Gastrocnemius medialis (tissue), 4 donors: Measurements from ENCODE around the gene AEBP1. TPM values are rescaled to one million over a fixed set of nuclear protein-coding genes. Genes with fewer than 3 reads are reported as not detected.

ENCODE experiments used
- ATAC-seq, 2 donors: fragments of 150-250 bp; one replicate each; pipeline ENCODE4 v1.9.1; 2016
- DNase-seq, 2 donors: peaks; one replicate each; pipeline ENCODE4 v3.0.0-alpha.2; 2019
- H3K27ac ChIP-seq, 4 donors: fragments of 200-600 bp; sonication (generic); 1 replicate in 1 of 4; 2 replicates in 3 of 4; pipeline ENCODE4 v1.5.1; 2016 to 2018; ENCODE audit warnings: mild to moderate bottlenecking in 2 of 4, moderate library complexity in 1 of 4
- H3K27me3 ChIP-seq, 3 donors: fragments of 200-600 bp; sonication (generic) in 2 of 3; 1 replicate in 1 of 3; 2 replicates in 2 of 3; pipeline versions ENCODE4 v1.5.1 to v1.6.0; 2016 to 2019; ENCODE audit warnings: mild to moderate bottlenecking in 1 of 3, moderate library complexity in 1 of 3
- H3K36me3 ChIP-seq, 2 donors: fragments of 200-600 bp; sonication (generic) in 1 of 2; one replicate each; pipeline ENCODE4 v1.5.1; 2017 to 2018
- H3K4me1 ChIP-seq, 2 donors: fragments of 200-600 bp; sonication (generic) in 1 of 2; one replicate each; pipeline ENCODE4 v1.5.1; 2016 to 2017; ENCODE audit warnings: mild to moderate bottlenecking in 2 of 2
- H3K4me3 ChIP-seq, 4 donors: fragments of 200-600 bp; sonication (generic) in 3 of 4; 1 replicate in 1 of 4; 2 replicates in 3 of 4; pipeline ENCODE4 v1.5.1; 2016 to 2019; ENCODE audit warnings: mild to moderate bottlenecking in 2 of 4
- H3K9me3 ChIP-seq, 3 donors: fragments of 200-600 bp; sonication (generic) in 2 of 3; 1 replicate in 1 of 3; 2 replicates in 2 of 3; pipeline ENCODE4 v1.5.1; 2016 to 2019
- CTCF ChIP-seq, 5 experiments: fragments of 450-650 bp in 3 of 5; fragments of 200-600 bp in 2 of 5; sonication (generic) in 2 of 5; IDR thresholded peaks in 4 of 5; conservative IDR thresholded peaks in 1 of 5; 1 replicate in 4 of 5; 2 replicates in 1 of 5; pipeline ENCODE4 v1.5.1; 2016 to 2019; ENCODE audit warnings: antibody characterized with exemption in 5 of 5, mild to moderate bottlenecking in 3 of 5, moderate library complexity in 3 of 5
- POLR2A ChIP-seq, 2 donors: fragments of 450-650 bp; IDR thresholded peaks; one replicate each; pipeline ENCODE4 v1.6.1; 2017; ENCODE audit warnings: antibody characterized with exemption in 2 of 2, mild to moderate bottlenecking in 2 of 2, moderate library complexity in 2 of 2
- in situ Hi-C, 4 donors: fragments of 200-750 bp; cut with MboI; loops; one replicate each; pipeline versions ENCODE4 v1.15.0 to v1.8.0; 2017; ENCODE audit warnings: low sequenced_read_pairs in 4 of 4
- intact Hi-C: fragments of 100-400 bp; cut with DNase I; formaldehyde crosslinking; loops from one replicate; pipeline ENCODE4 v1.15.1; 2023; ENCODE audit warnings: low total_unique reads
- total RNA-seq, 4 donors: library from RNA; depleted of rRNA; stranded (reverse); fragments of >200 nt; gene quantifications; one replicate each; pipeline versions ENCODE4 v1.1.0 to v1.2.3, GENCODE V29; 2016

AEBP1 gene
- total RNA-seq, 4 donors from 2014 or later: 5.8 to 23.6 (median 15.9) TPM

DNA sequence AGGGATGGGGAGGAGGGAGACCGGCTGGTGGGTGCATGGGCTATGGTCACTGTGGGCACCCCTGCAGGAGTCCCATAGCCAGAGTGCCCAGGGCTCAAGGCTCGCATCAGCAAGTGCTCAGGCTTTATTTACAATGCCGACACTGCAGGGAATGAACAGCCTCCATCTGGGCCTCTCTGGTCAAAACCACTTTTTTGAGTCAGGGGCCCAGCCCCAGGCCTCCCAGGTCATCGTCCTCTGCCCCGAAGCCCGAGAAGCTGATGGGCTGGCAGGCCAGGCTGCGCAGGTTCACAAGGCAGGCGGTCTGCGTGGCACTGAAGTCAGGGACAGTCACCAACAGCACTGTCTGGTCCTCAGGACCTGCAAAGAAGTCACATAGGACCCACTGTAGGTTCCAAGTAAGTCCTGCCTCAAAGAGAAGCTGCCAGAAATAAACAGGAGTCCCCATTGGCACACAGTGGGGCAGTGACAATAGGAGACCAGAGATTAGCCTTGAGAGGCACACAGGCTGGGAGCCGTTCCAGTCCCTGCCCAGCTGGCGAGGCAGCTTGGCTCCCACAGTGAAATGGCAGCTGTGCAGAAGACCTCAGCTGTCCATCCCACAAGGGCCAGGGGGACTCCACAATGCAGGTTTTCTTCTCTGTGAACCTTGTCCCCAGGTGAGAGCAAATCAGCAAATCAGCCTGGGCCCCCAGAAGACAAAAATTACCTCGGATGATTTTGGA lies 10.6 kb downstream of the AEBP1 start:
- ATAC-seq (peak; percentile 78 to 93), DNase-seq (peak; percentile 44 to 81)
- Histone ChIP-seq H3K4me1 (peaks cover 23 to 24% of the 10 kb centered on the region in 2 donors), H3K9me3 (no peaks in the 10 kb centered on the region), H3K4me3 (no peak overlapping the region), H3K36me3 (peaks cover 0 to 17% of the 10 kb centered on the region in 2 donors), H3K27me3 (no peaks in the 10 kb centered on the region), H3K27ac (peak overlapping the region; percentile 45 to 62 (median 55))
- TF ChIP-seq CTCF (IDR thresholded peaks at IDR 0.05 in 4 of 5, conservative IDR thresholded peaks at IDR 0.05 in 1 of 5): no peak
- TF ChIP-seq POLR2A (IDR thresholded peaks at IDR 0.05): no peak
- intact Hi-C loops: no loop called here
- in situ Hi-C loops: no loop called here

DNA sequence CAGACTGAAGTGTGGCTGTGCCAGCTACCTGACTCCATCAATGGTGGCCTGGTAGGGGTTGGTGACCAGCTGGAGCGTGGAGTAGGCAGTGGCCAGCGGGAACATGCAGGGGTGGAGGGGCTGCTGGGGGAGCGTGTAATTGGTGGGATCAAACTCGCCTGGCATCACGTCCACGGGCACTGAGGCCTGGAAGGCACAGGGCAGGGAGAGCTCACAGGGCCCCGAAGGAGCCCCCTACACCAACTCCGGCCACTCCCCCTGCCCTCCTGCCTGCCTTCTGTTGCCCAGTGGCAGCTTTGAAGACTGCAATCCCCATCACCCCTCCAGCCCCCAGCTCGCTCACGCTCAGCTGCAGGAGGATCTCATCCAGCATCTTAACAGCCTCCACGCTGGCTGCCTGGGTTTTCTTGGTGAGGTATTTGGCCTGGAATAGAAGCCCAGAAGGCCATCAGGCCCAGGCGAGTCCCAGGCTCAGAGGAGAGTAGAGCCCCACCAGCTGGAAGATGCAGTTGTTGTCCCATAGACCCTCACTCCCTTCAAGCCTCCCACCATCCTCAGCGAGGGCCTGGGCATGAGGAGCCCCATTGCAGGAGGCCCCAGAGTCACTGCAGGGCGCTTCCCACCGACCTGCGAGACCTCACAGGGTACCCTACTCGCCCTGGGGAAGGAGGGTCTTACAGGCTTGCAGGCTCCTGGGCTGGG lies 12.1 kb downstream of the AEBP1 start:
- Histone ChIP-seq H3K27ac (no peak overlapping the region), H3K9me3 (no peaks in the 10 kb centered on the region), H3K4me1 (peaks cover 23 to 30% of the 10 kb centered on the region in 2 donors), H3K27me3 (no peaks in the 10 kb centered on the region), H3K36me3 (peaks cover 0 to 29% of the 10 kb centered on the region in 2 donors), H3K4me3 (no peak overlapping the region)
- TF ChIP-seq POLR2A (IDR thresholded peaks at IDR 0.05) (no peak), CTCF (IDR thresholded peaks at IDR 0.05 in 4 of 5, conservative IDR thresholded peaks at IDR 0.05 in 1 of 5) (no peak)
- DNase-seq: no peak
- intact Hi-C loops: no loop called here
- no peak for ATAC-seq
- in situ Hi-C loops: no loop called here

DNA sequence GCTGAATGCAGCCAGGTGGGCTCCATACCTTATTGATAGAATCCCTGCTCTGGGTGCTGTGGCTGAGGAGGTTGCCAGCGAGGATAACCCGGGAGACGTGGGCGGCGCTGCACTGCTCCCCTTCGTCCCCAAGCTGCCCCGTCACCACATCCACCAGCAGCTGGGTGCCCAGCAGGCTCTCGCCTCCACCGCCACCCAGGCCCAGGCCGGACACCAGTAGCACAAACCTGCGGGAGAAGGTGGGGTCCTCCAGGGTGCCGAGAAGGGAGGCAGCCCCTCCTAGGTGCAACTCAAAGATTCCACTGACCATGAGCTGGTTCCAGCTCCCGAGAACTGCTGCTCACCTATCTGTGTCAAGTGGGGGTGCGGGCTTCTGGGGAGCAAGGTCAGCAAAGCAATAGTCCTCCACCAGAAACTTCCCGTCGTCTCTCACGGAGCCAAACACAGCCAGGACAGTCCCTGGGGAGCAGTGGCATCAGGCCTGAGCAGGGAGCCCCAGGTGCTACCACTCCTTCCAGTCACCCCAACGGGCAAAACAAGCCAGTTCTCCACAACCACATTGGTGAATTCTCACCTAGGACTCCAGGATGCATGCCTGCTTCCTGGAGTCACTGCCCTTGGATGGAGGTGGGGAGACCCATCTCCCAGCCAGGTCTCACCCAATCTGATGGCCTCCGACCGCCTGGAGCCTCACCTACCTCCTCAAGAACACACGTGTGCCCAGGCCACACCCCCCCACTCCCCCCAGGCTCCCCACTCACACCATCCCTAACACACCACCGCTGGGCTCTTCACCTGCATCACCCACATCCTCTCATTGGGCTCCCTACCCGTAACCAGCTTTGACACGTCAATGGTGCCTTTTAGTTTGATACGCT lies 12.9 kb downstream of the AEBP1 start:
- no peak for ATAC-seq
- Histone ChIP-seq H3K36me3 (peaks cover 0 to 29% of the 10 kb centered on the region in 2 donors), H3K27me3 (no peaks in the 10 kb centered on the region), H3K9me3 (no peaks in the 10 kb centered on the region), H3K4me3 (no peak overlapping the region), H3K27ac (no peak overlapping the region), H3K4me1 (peaks cover 28 to 37% of the 10 kb centered on the region in 2 donors)
- intact Hi-C loops (no loop called here), in situ Hi-C loops (no loop called here)
- no peak for DNase-seq
- no peak for TF ChIP-seq CTCF (IDR thresholded peaks at IDR 0.05 in 4 of 5, conservative IDR thresholded peaks at IDR 0.05 in 1 of 5)

DNA sequence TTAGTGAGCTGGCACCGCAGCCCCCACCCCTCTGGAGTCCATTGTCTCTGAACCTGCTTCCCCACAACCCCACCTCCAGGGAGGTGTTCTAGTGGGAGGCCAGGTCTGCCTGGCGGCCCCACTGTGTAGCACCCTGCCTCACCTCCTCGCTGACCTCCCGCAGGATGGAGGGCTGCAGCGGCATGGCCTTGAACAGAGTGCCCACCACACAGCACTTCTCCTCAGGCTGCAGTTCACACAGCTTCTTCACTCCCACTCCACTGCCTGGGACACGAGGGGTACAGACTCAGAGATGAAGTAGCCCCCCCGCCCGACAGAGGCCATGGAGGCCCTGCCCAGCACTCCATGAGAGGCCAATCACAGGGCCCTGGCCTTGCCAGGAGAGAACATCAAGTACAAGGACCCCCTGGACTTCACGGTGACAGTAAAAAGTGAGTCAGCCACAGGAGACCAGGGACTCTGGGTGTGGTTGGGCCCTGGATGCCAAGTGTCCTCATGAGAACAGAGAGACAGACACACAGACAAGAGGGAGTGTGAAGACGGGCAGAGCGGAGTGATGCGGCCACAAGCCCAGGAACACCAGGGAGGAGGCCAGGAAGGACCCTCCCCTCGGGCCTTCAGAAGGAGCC lies 13.8 kb downstream of the AEBP1 start:
- H3K4me1 ChIP-seq: peaks cover 37 to 45% of the 10 kb centered on the region in 2 donors
- no peak overlapping the region for H3K27ac ChIP-seq
- no peak for TF ChIP-seq CTCF (IDR thresholded peaks at IDR 0.05 in 4 of 5, conservative IDR thresholded peaks at IDR 0.05 in 1 of 5)
- no peaks in the 10 kb centered on the region for H3K9me3 ChIP-seq
- H3K27me3 ChIP-seq: no peaks in the 10 kb centered on the region
- ATAC-seq (no peak), DNase-seq (no peak)
- intact Hi-C loops: no loop called here
- in situ Hi-C loops: no loop called here
- H3K36me3 ChIP-seq: peaks cover 0 to 29% of the 10 kb centered on the region in 2 donors
- no peak overlapping the region for H3K4me3 ChIP-seq
